ENCODE data around the gene ZFPM1.

GRCh38 chr16:88534638-88535190 lies 81.6 kb downstream of the ZFPM1 start:
- TF ChIP-seq YY1 (IDR thresholded peaks at IDR 0.05; ENCODE audit: insufficient read depth, insufficient read length) (no peak), ZNF274 (IDR thresholded peaks at IDR 0.05; ENCODE audit: low read depth, low read length) (no peak), SUZ12 (IDR thresholded peaks at IDR 0.05; ENCODE audit: extremely low read depth, insufficient read depth, insufficient read length) (no peak)
